Trophoblast cell (in vitro differentiated cells and primary cell): Measurements from ENCODE around the gene LCN15.
"Not testable (repeated sequence)": the region's sequence is repeated elsewhere in the genome, so short reads cannot be mapped to it uniquely, and the experiment has no call there.

Experiments
- DNase-seq, 2 donors: peaks; one replicate each; pipeline ENCODE4 v3.0.0-alpha.2; 2016
- H2AFZ ChIP-seq: 2 replicates; pipeline ENCODE4 v1.6.1; 2013; ENCODE audit warnings: low read length, moderate library complexity, mild to moderate bottlenecking; ENCODE audit not compliant: insufficient read depth, poor library complexity
- H2AK5ac ChIP-seq: 2 replicates; pipeline ENCODE4 v1.6.1; 2013; ENCODE audit warnings: mild to moderate bottlenecking, low read length
- H2BK120ac ChIP-seq: 2 replicates; pipeline ENCODE4 v1.6.1; 2013; ENCODE audit warnings: low read length, mild to moderate bottlenecking, moderate library complexity; ENCODE audit not compliant: insufficient read depth, poor library complexity
- H2BK12ac ChIP-seq: 2 replicates; pipeline ENCODE4 v1.6.1; 2013; ENCODE audit warnings: mild to moderate bottlenecking, low read length, moderate library complexity
- H2BK5ac ChIP-seq: 2 replicates; pipeline ENCODE4 v1.6.1; 2013; ENCODE audit warnings: low read length, low read depth, moderate library complexity, mild to moderate bottlenecking; ENCODE audit not compliant: poor library complexity
- H3K14ac ChIP-seq: 2 replicates; pipeline ENCODE4 v1.6.1; 2013; ENCODE audit warnings: mild to moderate bottlenecking, low read length
- H3K18ac ChIP-seq: 2 replicates; pipeline ENCODE4 v1.6.1; 2013; ENCODE audit warnings: mild to moderate bottlenecking, low read length
- H3K23ac ChIP-seq: 2 replicates; pipeline ENCODE4 v1.6.1; 2013; ENCODE audit warnings: low read length
- H3K27ac ChIP-seq: 2 replicates; pipeline ENCODE4 v1.5.1; 2013; ENCODE audit warnings: low read depth, mild to moderate bottlenecking, inconsistent platforms, low read length, moderate library complexity
- H3K27me3 ChIP-seq: 2 replicates; pipeline ENCODE4 v1.6.1; 2013; ENCODE audit warnings: inconsistent platforms, mild to moderate bottlenecking, low read length, moderate library complexity; ENCODE audit not compliant: insufficient read depth
- H3K36me3 ChIP-seq, 2 experiments: 1 replicate in 1 of 2; 2 replicates in 1 of 2; pipeline ENCODE4 v1.6.1; 2013; ENCODE audit warnings: low read length in 2 of 2, mild to moderate bottlenecking in 2 of 2, moderate library complexity in 1 of 2; ENCODE audit not compliant: insufficient read depth in 2 of 2, control insufficient read depth in 1 of 2
- H3K4ac ChIP-seq: 2 replicates; pipeline ENCODE4 v1.6.1; 2013; ENCODE audit warnings: low read depth, mild to moderate bottlenecking, low read length, moderate library complexity
- H3K4me1 ChIP-seq, 2 experiments: 1 replicate in 1 of 2; 2 replicates in 1 of 2; pipeline ENCODE4 v1.6.1; 2013; ENCODE audit warnings: low read length in 2 of 2, mild to moderate bottlenecking in 2 of 2, moderate library complexity in 1 of 2; ENCODE audit not compliant: insufficient read depth in 2 of 2, control insufficient read depth in 1 of 2
- H3K4me2 ChIP-seq: 2 replicates; pipeline ENCODE4 v1.6.1; 2013; ENCODE audit warnings: inconsistent platforms, mild to moderate bottlenecking, low read length, moderate library complexity
- H3K4me3 ChIP-seq: 2 replicates; pipeline ENCODE4 v1.5.1; 2013; ENCODE audit warnings: mild to moderate bottlenecking, low read depth, low read length, inconsistent platforms
- H3K79me1 ChIP-seq: one replicate; pipeline ENCODE4 v1.6.1; 2013; ENCODE audit warnings: low read length
- H3K79me2 ChIP-seq: 2 replicates; pipeline ENCODE4 v1.6.1; 2013; ENCODE audit warnings: low read length, mild to moderate bottlenecking; ENCODE audit not compliant: control insufficient read depth, insufficient read depth, poor library complexity
- H3K9ac ChIP-seq: 2 replicates; pipeline ENCODE4 v1.6.1; 2013; ENCODE audit warnings: mild to moderate bottlenecking, low read length
- H3K9me3 ChIP-seq: 2 replicates; pipeline ENCODE4 v1.6.1; 2013; ENCODE audit warnings: low read depth, mild to moderate bottlenecking, control low read depth, inconsistent platforms, low read length; ENCODE audit not compliant: insufficient read depth
- H4K12ac ChIP-seq: 2 replicates; pipeline ENCODE4 v1.6.1; 2013; ENCODE audit warnings: low read depth, mild to moderate bottlenecking, low read length, moderate library complexity
- H4K8ac ChIP-seq: 2 replicates; pipeline ENCODE4 v1.6.1; 2013; ENCODE audit warnings: low read depth, mild to moderate bottlenecking, low read length, moderate library complexity
- H4K91ac ChIP-seq: one replicate; pipeline ENCODE4 v1.6.1; 2013; ENCODE audit warnings: low read depth, mild to moderate bottlenecking, low read length, moderate library complexity
- WGBS: extraction: QIAGEN DNeasy Blood & Tissue Kit; methylation state at CpG from one replicate; pipeline ENCODE4 v1.1.7; 2013; ENCODE audit warnings: missing lambda C conversion rate; ENCODE audit not compliant: insufficient read length, insufficient coverage; ENCODE audit errors: extremely low coverage; 5-methylcytosine and 5-hydroxymethylcytosine counted together

The LCN15 gene

GRCh38 chr9:136785565-136786355 is 21.4 kb upstream of the LCN15 start:
- not testable (repeated sequence) for H2BK5ac ChIP-seq, H4K12ac ChIP-seq, H3K4ac ChIP-seq, H3K4me1 ChIP-seq, H3K79me2 ChIP-seq, H3K4me2 ChIP-seq, H3K9me3 ChIP-seq, DNase-seq, H2BK120ac ChIP-seq, H3K18ac ChIP-seq, H2AFZ ChIP-seq, H3K27ac ChIP-seq, H3K14ac ChIP-seq, H4K91ac ChIP-seq, H3K79me1 ChIP-seq, H3K27me3 ChIP-seq, H2AK5ac ChIP-seq, H3K23ac ChIP-seq, H3K9ac ChIP-seq, H2BK12ac ChIP-seq, H4K8ac ChIP-seq, H3K4me3 ChIP-seq, H3K36me3 ChIP-seq
- no CpG with 5 or more reads among the region's 23 CpGs for WGBS

GRCh38 chr9:136784997-136785361 is 20.7 kb upstream of the LCN15 start:
- Histone ChIP-seq H3K14ac (no peak overlapping the region), H3K27ac (no peak overlapping the region), H3K23ac (no peak overlapping the region), H3K9ac (no peak overlapping the region), H3K79me2 (no peaks in the 10 kb centered on the region), H4K12ac (no peak overlapping the region), H2AK5ac (no peak overlapping the region), H3K27me3 (no peaks in the 10 kb centered on the region), H3K36me3 (no peaks in the 10 kb centered on the region), H3K9me3 (no peaks in the 10 kb centered on the region), H3K18ac (no peak overlapping the region), H2BK5ac (no peak overlapping the region), H2BK120ac (no peak overlapping the region), H2AFZ (no peak overlapping the region), H3K79me1 (peaks cover 3% of the 10 kb centered on the region), H4K8ac (no peak overlapping the region), H3K4me2 (no peak overlapping the region), H3K4me3 (no peak overlapping the region), H3K4me1 (peaks cover 3 to 6% of the 10 kb centered on the region in 2 experiments), H4K91ac (no peak overlapping the region), H3K4ac (no peak overlapping the region), H2BK12ac (no peak overlapping the region)
- WGBS, result no CpG with 5 or more reads among the region's 6 CpGs
- DNase-seq, result no peak

- no peaks in the 10 kb centered on the region for H3K79me2 ChIP-seq
- H2AK5ac ChIP-seq, result no peak overlapping the region
- H2BK12ac ChIP-seq, result no peak overlapping the region
- peak in 1 of 2 donors; percentile 68 for DNase-seq
- H4K91ac ChIP-seq, result no peak overlapping the region
- peaks cover 3 to 6% of the 10 kb centered on the region in 2 experiments for H3K4me1 ChIP-seq
- no peak overlapping the region for H4K12ac ChIP-seq
- no peak overlapping the region for H2AFZ ChIP-seq
- no peak overlapping the region for H3K23ac ChIP-seq
- no peak overlapping the region for H3K18ac ChIP-seq
- H2BK120ac ChIP-seq, result no peak overlapping the region
- H3K4me3 ChIP-seq, result no peak overlapping the region
- H3K4ac ChIP-seq, result no peak overlapping the region
- H3K27me3 ChIP-seq, result no peaks in the 10 kb centered on the region
- H3K14ac ChIP-seq, result no peak overlapping the region
- no peak overlapping the region for H2BK5ac ChIP-seq
- no peak overlapping the region for H4K8ac ChIP-seq
- no peak overlapping the region for H3K9ac ChIP-seq
- H3K27ac ChIP-seq, result no peak overlapping the region
- no peaks in the 10 kb centered on the region for H3K36me3 ChIP-seq
- peaks cover 3% of the 10 kb centered on the region for H3K79me1 ChIP-seq
- H3K4me2 ChIP-seq, result no peak overlapping the region
- H3K9me3 ChIP-seq, result no peaks in the 10 kb centered on the region
- no CpG with 5 or more reads among the region's 9 CpGs for WGBS
These were observed 20.1 kb upstream of the LCN15 start for GRCh38 chr9:136784249-136784996.

GRCh38 chr9:136782452-136782851 is 18.1 kb upstream of the LCN15 start:
- no peak for DNase-seq
- Histone ChIP-seq H3K23ac (no peak overlapping the region), H3K18ac (no peak overlapping the region)

More at GRCh38 chr9:136782452-136782851, 18.1 kb upstream of the LCN15 start:
- H2BK12ac ChIP-seq, result no peak overlapping the region
- H3K27ac ChIP-seq, result no peak overlapping the region
- H2BK5ac ChIP-seq, result no peak overlapping the region
- no peaks in the 10 kb centered on the region for H3K79me1 ChIP-seq
- H3K9ac ChIP-seq, result no peak overlapping the region
- H3K4me2 ChIP-seq, result no peak overlapping the region
- H3K27me3 ChIP-seq, result peaks cover 7% of the 10 kb centered on the region
- no peaks in the 10 kb centered on the region for H3K79me2 ChIP-seq
- no peaks in the 10 kb centered on the region for H3K9me3 ChIP-seq
- no peak overlapping the region for H4K12ac ChIP-seq
- H3K4me1 ChIP-seq, result no peaks in the 10 kb centered on the region
- H3K4ac ChIP-seq, result no peak overlapping the region
- no peak overlapping the region for H3K14ac ChIP-seq
- H2AFZ ChIP-seq, result no peak overlapping the region
- no peak overlapping the region for H4K91ac ChIP-seq
- no peak overlapping the region for H2AK5ac ChIP-seq
- H4K8ac ChIP-seq, result no peak overlapping the region
- no CpG with 5 or more reads among the region's 3 CpGs for WGBS
- no peak overlapping the region for H3K4me3 ChIP-seq
- no peak overlapping the region for H2BK120ac ChIP-seq
- no peaks in the 10 kb centered on the region for H3K36me3 ChIP-seq
